CD4-positive, alpha-beta T cell (primary cell): ENCODE data around the gene SZT2. TPM values are rescaled to one million over a fixed set of nuclear protein-coding genes. Genes with fewer than 3 reads are reported as not detected.

Experiments used
- ATAC-seq: fragments of 200-7000 bp; cut with Tn5 transposase; one replicate; pipeline ENCODE4 v1.10.0; 2022; ENCODE audit warnings: mild to moderate bottlenecking; ENCODE audit not compliant: poor library complexity
- CTCF ChIA-PET: fragments of 350-600 bp; sonication (Branson Sonifier 250); formaldehyde crosslinking; loops from one replicate; lab custom pipeline; 2021; ENCODE audit warnings: antibody characterized with exemption, inconsistent platforms; lab: Charles Lee
- POLR2A ChIA-PET: fragments of 350-600 bp; sonication (Branson Sonifier 250); formaldehyde crosslinking; loops from one replicate; lab custom pipeline; 2021; ENCODE audit warnings: antibody characterized with exemption, inconsistent platforms; lab: Charles Lee
- DNase-seq, 14 experiments: peaks; one replicate each; pipeline ENCODE4 v3.0.0-alpha.2; 2013 to 2020; ENCODE audit warnings: mixed read lengths in 2 of 14
- H3K27ac ChIP-seq, 2 donors: one replicate each; pipeline versions ENCODE4 v1.5.1 to v1.7.0; 2013; ENCODE audit warnings: low read length in 2 of 2, low read depth in 1 of 2, mild to moderate bottlenecking in 1 of 2
- H3K27me3 ChIP-seq, 2 experiments: 1 replicate in 1 of 2; 2 replicates in 1 of 2; pipeline versions ENCODE4 v1.6.1 to v1.7.0; 2013; ENCODE audit warnings: low read length in 2 of 2, control low read depth in 1 of 2, mild to moderate bottlenecking in 1 of 2, moderate library complexity in 1 of 2; ENCODE audit not compliant: insufficient read depth in 2 of 2, control insufficient read depth in 1 of 2
- H3K36me3 ChIP-seq: one replicate; pipeline ENCODE4 v1.6.1; 2013; ENCODE audit warnings: low read length, control low read depth; ENCODE audit not compliant: insufficient read depth
- H3K4me1 ChIP-seq: one replicate; pipeline ENCODE4 v1.6.1; 2013; ENCODE audit warnings: low read length, control low read depth; ENCODE audit not compliant: insufficient read depth
- H3K4me3 ChIP-seq: one replicate; pipeline ENCODE4 v1.5.1; 2013; ENCODE audit warnings: mild to moderate bottlenecking, low read length, moderate library complexity
- H3K9me3 ChIP-seq, 2 experiments: 1 replicate in 1 of 2; 2 replicates in 1 of 2; pipeline versions ENCODE4 v1.6.1 to v1.7.0; 2013; ENCODE audit warnings: low read length in 2 of 2, mild to moderate bottlenecking in 2 of 2, control low read depth in 1 of 2, moderate library complexity in 1 of 2; ENCODE audit not compliant: control insufficient read depth in 1 of 2, insufficient read depth in 1 of 2
- H3K27ac Mint-ChIP-seq: one replicate; pipeline ENCODE4 v1.8.0; 2020; ENCODE audit warnings: mixed read lengths
- H3K27me3 Mint-ChIP-seq: one replicate; pipeline ENCODE4 v1.8.0; 2021; ENCODE audit warnings: mixed read lengths
- H3K36me3 Mint-ChIP-seq: one replicate; pipeline ENCODE4 v1.8.0; 2021; ENCODE audit warnings: low read depth, mixed read lengths
- H3K4me1 Mint-ChIP-seq: one replicate; pipeline ENCODE4 v1.8.0; 2021; ENCODE audit warnings: low read depth, mixed read lengths
- H3K4me3 Mint-ChIP-seq: one replicate; pipeline ENCODE4 v1.8.0; 2020; ENCODE audit warnings: mild to moderate bottlenecking, mixed read lengths
- H3K9me3 Mint-ChIP-seq: one replicate; pipeline ENCODE4 v1.8.0; 2020; ENCODE audit warnings: mixed read lengths
- CTCF ChIP-seq: fragments of 200-600 bp; IDR thresholded peaks from one replicate; pipeline ENCODE4 v1.8.0; 2022; ENCODE audit warnings: antibody characterized with exemption, mild to moderate bottlenecking
- intact Hi-C, 2 experiments: fragments of 100-400 bp; cut with DNase I in 1 of 2; cut with micrococcal nuclease in 1 of 2; formaldehyde crosslinking; loops; one replicate each; pipeline versions ENCODE4 v1.15.1 to v1.9.0; 2023 to 2025; cut with DNase I, micrococcal nuclease
- total RNA-seq, 174 experiments: library from RNA in 2 of 174; stranded (reverse) in 2 of 174; gene quantifications; one replicate each; pipeline ENCODE4 v1.2.3 and lab custom pipeline; 2021 to 2026

The SZT2 gene
- total RNA-seq, 2 experiments from 2014 or later: 69.7 to 72.5 TPM

DNA sequence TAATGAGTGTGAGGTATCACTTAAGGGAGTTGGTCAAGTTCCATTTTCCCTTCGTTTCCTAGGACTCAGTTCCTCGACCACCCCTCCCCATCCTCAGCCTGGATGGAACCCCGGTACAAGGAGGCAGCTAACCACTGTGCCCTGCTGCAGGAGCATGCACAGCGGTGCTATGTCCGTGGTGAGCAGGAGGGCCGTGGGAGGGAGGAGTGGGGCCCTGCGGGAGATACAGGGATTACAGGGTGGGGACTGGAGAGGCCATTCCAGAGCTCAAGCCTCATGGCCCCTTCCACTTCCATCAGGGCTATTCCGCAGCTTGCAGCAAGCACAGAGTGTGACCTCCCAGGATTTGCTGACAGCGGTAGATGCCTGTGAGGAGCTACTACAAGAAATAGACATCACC lies 38.2 kb downstream of the SZT2 start:
- H3K36me3 Mint-ChIP-seq: peaks cover 75% of the 10 kb centered on the region
- Histone ChIP-seq H3K27me3 (no peaks in the 10 kb centered on the region), H3K27ac (no peak overlapping the region), H3K4me1 (no peaks in the 10 kb centered on the region), H3K4me3 (no peak overlapping the region), H3K9me3 (no peaks in the 10 kb centered on the region), H3K36me3 (peaks cover 94% of the 10 kb centered on the region)
- H3K27me3 Mint-ChIP-seq: no peaks in the 10 kb centered on the region
- intact Hi-C loops: no loop called here
- TF ChIP-seq CTCF: no peak
- DNase-seq: no peak
- no peak for ATAC-seq
- H3K4me1 Mint-ChIP-seq: no peaks in the 10 kb centered on the region
- no peak overlapping the region for H3K4me3 Mint-ChIP-seq
- no peaks in the 10 kb centered on the region for H3K9me3 Mint-ChIP-seq
- CTCF ChIA-PET: no interaction called here
- POLR2A ChIA-PET: interaction anchor here (2.0 kb wide), 1 partner anchor 26 kb away, joined by 5 read pairs; the partner anchor contains the start of gene HYI
- no peak overlapping the region for H3K27ac Mint-ChIP-seq

DNA sequence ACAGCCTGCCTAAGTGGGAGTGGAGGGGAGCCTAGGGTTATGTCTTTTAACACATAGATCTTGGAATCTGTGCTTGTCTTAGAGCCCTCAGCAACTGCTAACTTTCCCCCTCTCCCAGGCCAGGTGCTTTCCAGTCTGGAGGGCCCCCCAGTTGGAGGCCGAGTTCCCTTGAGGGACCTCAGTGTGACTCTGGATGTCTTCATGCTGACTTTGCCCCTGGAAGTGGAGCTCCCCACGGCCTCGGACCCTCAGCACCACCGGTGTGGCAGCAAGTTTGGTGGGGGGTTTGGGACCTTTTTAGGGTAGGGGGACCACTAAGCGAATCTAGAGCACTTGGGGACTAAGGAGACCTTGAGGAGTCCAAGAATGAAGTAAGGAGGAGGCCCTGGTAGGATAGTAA lies 41.1 kb downstream of the SZT2 start:
- Histone ChIP-seq H3K27me3 (no peaks in the 10 kb centered on the region), H3K27ac (no peak overlapping the region), H3K4me3 (no peak overlapping the region), H3K36me3 (peaks cover 86% of the 10 kb centered on the region), H3K4me1 (no peaks in the 10 kb centered on the region), H3K9me3 (no peaks in the 10 kb centered on the region)
- H3K4me3 Mint-ChIP-seq: no peak overlapping the region
- H3K36me3 Mint-ChIP-seq: peaks cover 97% of the 10 kb centered on the region
- no peaks in the 10 kb centered on the region for H3K27me3 Mint-ChIP-seq
- ATAC-seq (no peak), DNase-seq (no peak)
- H3K4me1 Mint-ChIP-seq: no peaks in the 10 kb centered on the region
- no peaks in the 10 kb centered on the region for H3K9me3 Mint-ChIP-seq
- ChIA-PET CTCF (no interaction called here), POLR2A (no interaction called here)
- TF ChIP-seq CTCF: no peak
- H3K27ac Mint-ChIP-seq: no peak overlapping the region
- intact Hi-C loops: no loop called here

DNA sequence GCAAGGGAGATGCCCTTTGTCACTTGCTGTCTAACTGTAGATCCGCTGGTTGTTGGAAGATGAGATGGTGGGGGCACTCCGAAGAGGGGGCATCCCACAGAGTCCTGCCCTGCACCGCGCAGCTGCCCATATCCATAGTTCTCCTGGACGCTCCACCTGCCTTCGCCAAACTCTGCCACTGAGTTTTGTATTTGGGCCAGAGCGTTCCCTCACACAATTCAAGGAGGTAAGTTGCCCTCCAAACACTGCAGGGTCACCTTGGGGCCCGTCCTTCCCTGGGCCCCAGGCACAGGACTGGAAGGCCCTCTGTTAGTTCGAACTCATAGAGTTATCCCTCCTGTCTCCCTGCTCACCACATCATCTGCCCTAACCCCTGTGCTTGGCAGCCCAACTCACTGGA lies 42.0 kb downstream of the SZT2 start:
- Histone ChIP-seq H3K4me3 (no peak overlapping the region), H3K27ac (no peak overlapping the region), H3K36me3 (peaks cover 78% of the 10 kb centered on the region), H3K27me3 (no peaks in the 10 kb centered on the region), H3K9me3 (no peaks in the 10 kb centered on the region), H3K4me1 (no peaks in the 10 kb centered on the region)
- Mint-ChIP-seq H3K4me1 (no peaks in the 10 kb centered on the region), H3K27me3 (no peaks in the 10 kb centered on the region), H3K9me3 (no peaks in the 10 kb centered on the region), H3K4me3 (no peak overlapping the region), H3K36me3 (peaks cover 89% of the 10 kb centered on the region), H3K27ac (no peak overlapping the region)
- no peak for TF ChIP-seq CTCF
- no peak for ATAC-seq
- intact Hi-C loops: no loop called here
- POLR2A ChIA-PET: no interaction called here
- DNase-seq: no peak
- CTCF ChIA-PET: no interaction called here
